NCI-H1436 treated with DMSO at 0.1 percent for 48 hours (cell line): ENCODE data around the gene CDK3.

Source experiments
- DNase-seq: peaks from one replicate; lab custom pipeline; 2025; lab: John Stamatoyannopoulos, UW

CDK3 gene

GRCh38 chr17:75991396-75991795, 9.3 kb upstream of the CDK3 start:
- no peak for DNase-seq

GRCh38 chr17:75994802-75995370, 5.8 kb upstream of the CDK3 start:
- no peak for DNase-seq

GRCh38 chr17:75995385-75995925, 5.2 kb upstream of the CDK3 start:
- DNase-seq: no peak

- no peak for DNase-seq
Measured at GRCh38 chr17:75996665-75997590, 3.7 kb upstream of the CDK3 start.

- no peak for DNase-seq
Measured at GRCh38 chr17:75998327-75998795, 2.3 kb upstream of the CDK3 start.

- DNase-seq: no peak
Measured at GRCh38 chr17:76000016-76000754, 470 bp upstream of the CDK3 start.

GRCh38 chr17:76002100-76002499, 1.4 kb downstream of the CDK3 start:
- no peak for DNase-seq

- DNase-seq: no peak
Measured at GRCh38 chr17:76003915-76004314, 3.3 kb downstream of the CDK3 start.

GRCh38 chr17:76004750-76005262, 4.2 kb downstream of the CDK3 start:
- no peak for DNase-seq

- DNase-seq: no peak
Measured at GRCh38 chr17:76005263-76006149, 4.9 kb downstream of the CDK3 start.

- no peak for DNase-seq
Measured at GRCh38 chr17:76007131-76007849, 6.6 kb downstream of the CDK3 start.

GRCh38 chr17:76007850-76008165, 7.2 kb downstream of the CDK3 start:
- no peak for DNase-seq

GRCh38 chr17:76008208-76008607, 7.6 kb downstream of the CDK3 start:
- DNase-seq: no peak

- DNase-seq: no peak
Measured at GRCh38 chr17:76008630-76009425, 8.2 kb downstream of the CDK3 start.

- DNase-seq: no peak
Measured at GRCh38 chr17:76009447-76009846, 8.8 kb downstream of the CDK3 start.

- no peak for DNase-seq
Measured at GRCh38 chr17:76009969-76010661, 9.5 kb downstream of the CDK3 start.

GRCh38 chr17:76011951-76012350, 11.3 kb downstream of the CDK3 start:
- DNase-seq: no peak

GRCh38 chr17:76013377-76013932, 12.8 kb downstream of the CDK3 start:
- DNase-seq: no peak
